GM19043 (cell line): Measurements from ENCODE around the gene CTSV.
"Not testable (repeated sequence)": the region's sequence is repeated elsewhere in the genome, so short reads cannot be mapped to it uniquely, and the experiment has no call there.

Source experiments
- ATAC-seq: cut with Tn5 transposase; IDR thresholded peaks from one replicate; pipeline ENCODE4 v1.9.1; 2021; ENCODE audit warnings: low read depth; ENCODE audit not compliant: unreplicated experiment

CTSV gene

GRCh38 chr9:97045300-97045699, 6.4 kb upstream of the CTSV start:
- ATAC-seq, result no peak

DNA sequence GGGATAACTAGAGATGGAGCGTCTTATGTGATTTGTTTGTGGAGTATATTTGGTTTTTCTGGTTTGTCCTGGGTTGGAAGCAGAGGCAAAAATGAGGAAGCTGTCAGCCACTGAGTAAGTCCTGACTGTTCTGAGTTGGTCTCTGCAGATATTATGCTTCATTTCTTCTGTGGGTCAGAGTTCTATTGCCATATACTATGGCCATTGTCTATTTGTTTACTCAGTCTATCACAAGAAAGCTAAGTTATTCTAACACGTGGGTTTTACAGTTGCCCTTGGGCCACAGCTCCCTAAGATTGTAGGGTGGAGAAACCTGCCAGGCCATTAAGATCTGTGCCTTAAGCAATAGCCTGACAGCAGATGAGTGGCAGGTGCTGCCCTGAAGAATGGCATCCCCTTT, 3.0 kb upstream of the CTSV start:
- ATAC-seq, result no peak

GRCh38 chr9:97039514-97039860, 545 bp upstream of the CTSV start:
- no peak for ATAC-seq

DNA sequence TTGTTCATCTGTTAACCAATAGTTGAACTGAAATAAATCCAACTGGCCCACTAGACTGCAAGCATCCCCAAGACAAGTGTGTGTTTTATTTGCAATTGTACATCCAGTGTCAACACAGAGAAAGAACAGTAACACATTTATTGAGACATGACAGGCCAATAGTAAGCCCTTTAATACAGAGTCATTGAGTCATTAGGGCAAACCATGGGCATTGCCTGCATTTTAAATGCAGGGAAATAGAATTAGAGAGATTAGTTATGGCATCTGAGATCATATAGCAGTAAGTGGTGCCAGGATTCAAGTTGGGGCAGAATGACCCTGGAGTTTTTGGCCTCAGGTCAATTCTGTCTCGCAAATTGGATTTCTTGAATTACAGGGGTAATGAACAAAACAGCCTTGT, 15.4 kb downstream of the CTSV start:
- ATAC-seq, result not testable (repeated sequence)

DNA sequence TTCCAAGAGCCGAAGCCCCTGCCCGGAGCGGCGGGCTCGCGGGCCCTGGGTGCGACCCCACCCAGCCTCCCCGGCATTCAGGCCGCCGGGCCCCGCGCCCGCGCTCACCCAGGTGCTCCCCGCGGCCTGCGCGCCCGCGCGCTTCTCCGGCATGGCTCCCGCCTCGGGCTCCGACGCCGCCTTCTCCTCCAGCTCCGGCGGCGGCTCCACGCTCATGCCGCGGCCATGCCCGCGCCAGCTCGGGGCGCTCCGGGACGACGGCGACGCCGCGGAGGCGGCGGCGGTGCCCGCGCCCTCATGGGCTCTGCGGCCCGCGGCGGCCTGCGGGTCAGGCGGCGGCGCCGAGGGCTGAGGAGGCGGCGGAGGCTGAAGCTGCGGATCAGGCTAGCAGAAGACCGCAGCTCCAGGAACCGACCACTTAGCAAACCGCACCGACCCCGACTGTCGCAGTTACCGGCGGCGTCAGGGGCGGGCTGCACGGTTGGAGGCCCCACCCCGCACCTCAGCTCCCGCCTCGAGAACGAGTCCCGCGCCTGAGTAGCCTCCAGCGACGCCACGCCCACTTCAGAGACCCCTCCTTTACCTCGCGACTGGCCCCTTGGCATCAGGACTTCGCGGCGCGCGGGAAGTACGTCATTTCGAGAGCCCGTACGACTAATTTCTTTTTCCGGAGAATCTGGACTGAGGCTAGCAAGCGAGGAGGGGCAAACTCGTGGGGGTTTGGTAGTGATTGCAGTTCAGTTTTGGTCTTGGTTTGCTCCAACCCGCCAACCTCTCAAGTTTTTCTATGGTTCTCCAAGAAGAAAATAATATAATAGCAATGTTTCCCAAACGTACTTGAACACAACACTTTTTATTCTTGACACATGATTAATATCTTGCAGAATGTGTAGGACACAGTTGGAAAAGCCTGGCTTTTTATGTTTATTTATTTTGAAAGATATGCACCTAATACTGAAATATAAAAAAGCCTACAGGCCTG, 25.5 kb downstream of the CTSV start:
- ATAC-seq, result peak; percentile 76

- ATAC-seq, result peak; percentile 63
Observed at GRCh38 chr9:97012617-97013016, 26.3 kb downstream of the CTSV start.

GRCh38 chr9:97002195-97002594, 36.7 kb downstream of the CTSV start:
- not testable (repeated sequence) for ATAC-seq

GRCh38 chr9:97001338-97001737, 37.6 kb downstream of the CTSV start:
- ATAC-seq, result not testable (repeated sequence)

GRCh38 chr9:97000139-97000787, 38.7 kb downstream of the CTSV start:
- ATAC-seq, result not testable (repeated sequence)

DNA sequence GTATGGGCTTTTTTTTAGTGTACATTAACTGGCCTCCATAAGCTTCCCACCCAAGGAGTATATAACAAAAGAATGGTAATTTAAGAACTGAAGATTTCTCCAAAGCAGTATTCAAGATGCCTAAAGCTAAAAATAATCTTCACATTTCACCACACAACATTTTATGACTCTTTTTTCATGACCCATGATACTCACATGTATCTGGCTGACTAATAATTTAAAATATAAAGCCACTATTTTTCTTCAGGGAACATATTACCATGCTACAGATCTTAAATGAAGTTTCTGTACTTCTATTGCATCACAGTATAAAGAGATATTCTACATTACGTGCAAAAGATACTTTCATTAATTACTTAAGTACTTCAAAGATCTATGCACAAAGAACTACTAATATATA, 39.2 kb downstream of the CTSV start:
- ATAC-seq, result not testable (repeated sequence)

DNA sequence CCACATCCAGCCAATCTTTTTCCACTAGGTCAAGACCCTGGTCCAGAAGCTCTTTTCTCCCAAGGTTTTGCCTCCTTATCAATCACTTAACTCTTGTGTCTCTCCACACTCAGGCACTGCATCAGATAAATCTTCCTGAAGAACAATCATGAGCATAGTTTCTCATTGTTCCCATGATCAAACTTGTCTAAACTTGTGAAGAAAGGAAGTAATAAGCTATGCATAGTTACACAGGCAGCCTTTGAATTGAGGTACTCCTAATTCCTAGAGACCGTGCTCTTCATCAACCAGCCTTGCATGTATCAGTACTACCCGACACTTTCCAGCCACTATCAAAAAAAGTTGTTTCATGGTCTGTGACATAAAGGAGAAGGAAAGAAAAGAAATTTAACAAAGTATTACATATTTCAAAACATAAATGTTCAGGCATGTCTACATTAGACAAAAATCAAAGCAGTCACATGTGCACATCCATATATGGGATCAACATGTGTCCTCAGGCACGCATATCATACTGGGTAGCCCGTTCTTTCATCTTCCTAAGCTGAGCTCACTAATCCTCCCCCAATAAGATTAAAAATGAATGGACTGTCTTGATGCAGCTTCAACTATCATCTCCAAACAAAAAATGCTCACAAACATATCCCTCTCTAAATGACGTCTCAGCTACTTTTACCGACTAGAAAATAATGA, 41.8 kb downstream of the CTSV start:
- not testable (repeated sequence) for ATAC-seq

GRCh38 chr9:96994531-96995016, 44.4 kb downstream of the CTSV start:
- not testable (repeated sequence) for ATAC-seq

- not testable (repeated sequence) for ATAC-seq
Observed at GRCh38 chr9:96992303-96992702, 46.6 kb downstream of the CTSV start.

DNA sequence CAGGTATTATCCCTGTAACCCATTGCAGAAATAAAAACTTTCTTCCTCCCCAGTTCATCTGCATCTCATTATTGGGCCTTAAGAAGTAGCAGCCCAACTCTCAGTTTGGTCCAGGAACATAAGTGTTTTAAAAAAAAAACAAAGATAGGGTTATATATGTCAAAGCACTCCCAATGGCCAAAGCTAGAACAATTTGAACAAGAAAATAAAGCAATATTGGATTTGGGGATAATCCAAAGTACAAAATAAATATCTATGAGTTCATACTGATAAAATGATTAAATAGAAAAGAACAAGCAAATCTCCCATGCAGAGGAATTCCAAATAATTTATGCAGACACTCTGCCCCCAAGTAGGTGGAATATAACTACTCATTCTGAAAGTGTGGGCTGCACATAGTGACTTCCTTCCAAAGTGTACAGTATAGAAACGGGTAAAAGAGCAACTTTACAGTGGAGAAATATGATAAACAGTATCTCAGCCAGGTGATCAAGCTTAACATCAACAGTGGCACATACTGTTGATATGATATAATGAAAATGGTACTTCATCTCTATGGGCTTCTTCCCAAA, 49.1 kb downstream of the CTSV start:
- not testable (repeated sequence) for ATAC-seq

- not testable (repeated sequence) for ATAC-seq
Observed at GRCh38 chr9:96984887-96985286, 54.1 kb downstream of the CTSV start.

- not testable (repeated sequence) for ATAC-seq
Observed at GRCh38 chr9:96984139-96984538, 54.8 kb downstream of the CTSV start.

DNA sequence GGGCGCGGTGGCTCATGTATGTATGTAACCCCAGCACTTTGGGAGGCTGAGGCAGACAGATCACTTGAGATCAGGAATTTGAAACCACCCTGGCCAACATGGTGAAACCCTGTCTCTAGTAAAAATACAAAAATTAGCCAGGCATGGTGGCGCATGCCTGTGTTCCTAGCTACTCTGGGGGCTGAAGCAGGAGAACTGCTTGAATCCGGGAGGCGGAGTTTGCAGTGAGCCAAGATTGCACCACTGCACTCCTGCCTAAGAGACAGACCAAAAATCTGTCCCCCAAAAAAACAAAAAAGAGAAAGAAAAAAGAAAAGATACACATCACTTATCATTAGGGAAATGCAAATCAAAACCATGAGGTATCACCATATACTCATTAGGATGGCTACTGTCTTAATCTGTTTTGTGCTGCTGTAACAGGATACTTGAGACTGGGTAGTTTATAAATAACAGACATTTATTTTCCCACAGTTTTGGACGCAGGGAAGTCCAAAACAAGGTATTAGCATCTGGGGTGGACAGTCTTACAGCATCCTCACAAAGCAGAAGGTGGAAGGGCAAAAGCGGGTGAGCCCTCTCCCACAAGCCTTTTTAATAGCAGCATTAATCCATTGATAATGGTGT, 55.3 kb downstream of the CTSV start:
- ATAC-seq, result not testable (repeated sequence)
